ENCODE results near the gene NUP214. TPM values are rescaled to one million over a fixed set of nuclear protein-coding genes. Genes with fewer than 3 reads are reported as not detected.
"Not testable (repeated sequence)": the region's sequence is repeated elsewhere in the genome, so short reads cannot be mapped to it uniquely, and the experiment has no call there.

The NUP214 gene
- total RNA-seq, 1 experiment from 2014 or later: 64.2 TPM

GRCh38 chr9:131114084-131114535 lies 11.3 kb upstream of the NUP214 start:
- TF ChIP-seq EZH2 (IDR thresholded peaks at IDR 0.05; ENCODE audit: borderline replicate concordance, low read depth, low read length, poor library complexity, severe bottlenecking) (no peak), CTCF (conservative IDR thresholded peaks at IDR 0.05; ENCODE audit: low read depth, low read length) (no peak)
- Histone ChIP-seq H3K9me3 (ENCODE audit: low read depth, low read length, poor library complexity, severe bottlenecking) (no peaks in the 10 kb centered on the region), H3K4me3 (ENCODE audit: low read depth, low read length, poor library complexity, severe bottlenecking) (no peak overlapping the region), H3K27me3 (replicated peaks; ENCODE audit: insufficient read depth, low read depth, low read length, poor library complexity) (no peaks in the 10 kb centered on the region), H3K36me3 (ENCODE audit: insufficient read depth, low read length, poor library complexity, severe bottlenecking) (no peaks in the 10 kb centered on the region), H3K27ac (ENCODE audit: low read depth, low read length, poor library complexity, severe bottlenecking) (no peak overlapping the region), H3K4me1 (ENCODE audit: insufficient read depth, low read length, poor library complexity, severe bottlenecking) (no peaks in the 10 kb centered on the region)
- intact Hi-C loops (cut with micrococcal nuclease; ENCODE audit: unreplicated experiment): no loop called here
- POLR2A ChIA-PET (ENCODE audit: low non-redundant PET): no interaction called here
- DNase-seq (ENCODE audit: low spot score): no peak
- no TSS peak for BruUV-seq (replicated peaks)
- CTCF ChIA-PET: interaction anchor here (0.5 kb wide), 1 partner anchor 80 kb away, joined by 6 read pairs; no protein-coding TSS in a partner anchor

- H3K9me3 ChIP-seq (ENCODE audit: low read depth, low read length, poor library complexity, severe bottlenecking); intact Hi-C loops (cut with micrococcal nuclease; ENCODE audit: unreplicated experiment); H3K4me1 ChIP-seq (ENCODE audit: insufficient read depth, low read length, poor library complexity, severe bottlenecking); H3K27ac ChIP-seq (ENCODE audit: low read depth, low read length, poor library complexity, severe bottlenecking); H3K4me3 ChIP-seq (ENCODE audit: low read depth, low read length, poor library complexity, severe bottlenecking); BruUV-seq (replicated peaks); DNase-seq (ENCODE audit: low spot score); CTCF ChIA-PET; H3K27me3 ChIP-seq (replicated peaks; ENCODE audit: insufficient read depth, low read depth, low read length, poor library complexity); POLR2A ChIA-PET (ENCODE audit: low non-redundant PET); H3K36me3 ChIP-seq (ENCODE audit: insufficient read depth, low read length, poor library complexity, severe bottlenecking): not testable (repeated sequence)
Observed at GRCh38 chr9:131115360-131115742, 10.0 kb upstream of the NUP214 start.

- Histone ChIP-seq H3K9me3 (ENCODE audit: low read depth, low read length, poor library complexity, severe bottlenecking) (no peaks in the 10 kb centered on the region), H3K27ac (ENCODE audit: low read depth, low read length, poor library complexity, severe bottlenecking) (no peak overlapping the region), H3K4me1 (ENCODE audit: insufficient read depth, low read length, poor library complexity, severe bottlenecking) (no peaks in the 10 kb centered on the region), H3K4me3 (ENCODE audit: low read depth, low read length, poor library complexity, severe bottlenecking) (no peak overlapping the region), H3K27me3 (replicated peaks; ENCODE audit: insufficient read depth, low read depth, low read length, poor library complexity) (no peaks in the 10 kb centered on the region), H3K36me3 (ENCODE audit: insufficient read depth, low read length, poor library complexity, severe bottlenecking) (no peaks in the 10 kb centered on the region)
- ChIA-PET POLR2A (ENCODE audit: low non-redundant PET) (no interaction called here), CTCF (no interaction called here)
- no peak for DNase-seq (ENCODE audit: low spot score)
- BruUV-seq (replicated peaks): no TSS peak
- intact Hi-C loops (cut with micrococcal nuclease; ENCODE audit: unreplicated experiment): no loop called here
- no peak for TF ChIP-seq CTCF (conservative IDR thresholded peaks at IDR 0.05; ENCODE audit: low read depth, low read length)
- TF ChIP-seq EZH2 (IDR thresholded peaks at IDR 0.05; ENCODE audit: borderline replicate concordance, low read depth, low read length, poor library complexity, severe bottlenecking): no peak
Observed at GRCh38 chr9:131116281-131117120, 8.9 kb upstream of the NUP214 start.
